ENCODE data around the gene GLTP.
A peak's percentile ranks its signal among the peaks of the same experiment; 100 is the strongest.
"Not testable (repeated sequence)": the region's sequence is repeated elsewhere in the genome, so short reads cannot be mapped to it uniquely, and the experiment has no call there.

GLTP gene

DNA sequence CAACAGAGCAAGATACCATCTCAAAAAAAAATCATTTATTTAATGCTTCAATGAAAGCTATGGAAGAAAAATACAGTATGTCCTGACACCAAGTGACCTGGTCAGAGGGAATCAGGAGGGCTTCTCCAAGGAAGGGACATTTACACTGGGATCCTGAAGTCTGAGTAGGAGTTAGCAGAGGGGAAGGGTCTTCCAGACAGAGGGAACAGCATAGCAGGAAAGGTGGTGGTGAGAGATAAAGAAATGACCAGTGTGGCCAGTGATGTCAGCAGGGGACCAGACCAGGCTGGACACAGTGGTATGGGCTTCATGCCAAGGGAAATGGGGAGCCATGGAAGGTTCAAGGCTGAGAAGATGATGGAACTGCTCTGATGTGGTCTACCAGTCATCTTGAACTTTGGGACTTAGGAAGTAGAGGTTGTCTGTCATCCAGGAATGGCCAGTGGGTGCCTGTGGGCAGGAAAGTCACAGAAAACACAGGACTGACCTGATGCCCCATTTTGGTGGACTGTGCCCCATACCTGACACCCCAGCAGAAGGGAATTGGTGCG, 11.9 kb upstream of the GLTP start:
- Histone ChIP-seq H3K27me3 (ENCODE audit: control insufficient read depth, insufficient read depth, low read length) (peaks cover 7% of the 10 kb centered on the region), H3K9me3 (ENCODE audit: control insufficient read depth, insufficient read depth, low read length) (no peaks in the 10 kb centered on the region), H3K36me3 (ENCODE audit: control insufficient read depth, insufficient read depth, low read length) (no peaks in the 10 kb centered on the region), H3K4me1 (ENCODE audit: control insufficient read depth, insufficient read depth, low read length) (no peaks in the 10 kb centered on the region), H3K27ac (ENCODE audit: low read length) (no peak overlapping the region), H3K4me3 (ENCODE audit: low read length) (no peak overlapping the region)
- WGBS (ENCODE audit: insufficient coverage, insufficient read length): no CpG with 5 or more reads among the region's 1 CpG
- no peak for DNase-seq (ENCODE audit: low read depth, low spot score)

DNA sequence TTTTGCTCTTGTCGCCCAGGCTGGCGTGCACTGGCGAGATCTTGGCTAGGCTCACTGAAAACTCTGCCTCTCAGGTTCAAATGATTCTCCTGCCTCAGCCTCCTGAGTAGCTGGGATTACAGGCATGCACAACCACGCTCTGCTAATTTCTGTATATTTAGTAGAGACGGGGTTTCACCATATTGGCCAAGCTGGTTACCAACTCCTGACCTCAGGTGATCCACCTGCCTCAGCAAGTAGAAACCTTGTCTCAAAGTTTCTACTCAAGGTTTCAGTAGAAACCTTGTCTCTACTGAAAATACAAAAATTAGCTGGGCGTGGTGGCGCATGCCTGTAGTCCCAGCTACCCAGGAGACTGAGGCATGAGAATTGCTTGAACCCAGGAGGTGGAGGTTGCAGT, 11.4 kb upstream of the GLTP start:
- not testable (repeated sequence) for DNase-seq (ENCODE audit: low read depth, low spot score); H3K4me3 ChIP-seq (ENCODE audit: low read length); H3K36me3 ChIP-seq (ENCODE audit: control insufficient read depth, insufficient read depth, low read length); H3K4me1 ChIP-seq (ENCODE audit: control insufficient read depth, insufficient read depth, low read length); H3K27ac ChIP-seq (ENCODE audit: low read length); H3K27me3 ChIP-seq (ENCODE audit: control insufficient read depth, insufficient read depth, low read length); H3K9me3 ChIP-seq (ENCODE audit: control insufficient read depth, insufficient read depth, low read length)
- no CpG with 5 or more reads among the region's 7 CpGs for WGBS (ENCODE audit: insufficient coverage, insufficient read length)

DNA sequence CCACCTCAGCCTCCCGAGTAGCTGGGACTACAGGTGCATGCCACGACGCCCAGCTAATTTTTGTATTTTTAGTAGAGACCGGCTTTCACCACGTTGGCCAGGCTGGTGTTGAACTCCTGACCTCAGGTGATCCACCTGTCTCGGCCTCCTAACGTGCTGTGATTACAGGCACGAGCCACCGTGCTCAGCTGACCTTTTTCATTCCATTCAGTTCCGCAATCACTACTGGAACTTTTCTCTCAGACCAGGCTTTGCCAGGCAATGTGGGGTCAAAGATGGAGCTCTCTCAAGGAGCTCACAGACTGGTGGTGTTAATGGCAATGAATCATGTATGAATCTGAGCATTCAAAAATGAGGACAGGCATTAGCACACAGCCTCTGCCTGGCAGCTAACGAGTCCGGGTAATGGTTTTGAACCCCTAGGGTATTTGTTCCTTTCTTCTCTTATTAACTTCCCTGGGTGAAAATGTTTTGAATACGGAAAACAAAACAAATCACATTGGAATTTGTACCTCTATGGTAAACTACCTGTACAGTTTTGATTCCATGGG, 10.4 kb upstream of the GLTP start:
- H3K4me1 ChIP-seq (ENCODE audit: control insufficient read depth, insufficient read depth, low read length): no peaks in the 10 kb centered on the region

DNA sequence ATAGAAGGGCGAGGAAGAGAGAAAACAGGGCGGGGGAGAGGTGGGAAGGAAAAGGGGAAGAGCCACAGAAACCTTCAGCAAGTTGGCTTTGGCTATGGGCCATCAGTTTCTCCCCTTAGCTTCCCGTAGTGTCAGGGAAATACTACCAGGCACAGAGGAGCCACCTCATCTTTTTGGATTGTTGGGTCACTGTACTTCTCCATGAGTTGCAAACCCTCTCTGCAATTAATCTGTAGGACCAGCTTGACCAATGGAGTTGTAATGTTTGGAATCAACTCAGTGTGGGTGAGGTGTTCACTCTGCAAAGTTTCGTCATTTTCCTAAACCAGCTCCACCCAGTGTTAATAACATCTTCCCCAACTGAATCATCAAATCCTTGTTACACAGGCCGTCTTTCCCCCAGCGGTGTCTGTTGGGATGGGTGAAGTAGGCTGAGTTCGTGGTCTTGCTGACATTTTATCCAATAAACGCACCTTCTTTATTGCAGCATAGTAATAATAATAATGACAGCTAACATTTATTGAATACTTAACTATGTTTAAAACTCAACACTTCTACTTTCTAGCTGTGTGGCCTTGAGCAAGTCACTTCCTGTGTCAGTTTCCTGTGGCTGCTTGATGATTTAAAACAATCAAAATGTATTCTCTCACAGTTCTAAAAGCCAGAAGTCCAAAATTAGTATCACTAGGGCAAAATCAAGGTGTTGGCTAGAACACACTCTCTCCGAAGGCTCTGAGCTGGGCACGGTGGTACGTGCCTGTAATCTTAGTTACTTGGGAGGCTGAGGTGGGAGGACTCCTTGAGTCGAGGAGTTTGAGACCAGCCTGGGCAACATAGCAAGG, 8.1 kb upstream of the GLTP start:
- H3K27ac ChIP-seq (ENCODE audit: low read length): no peak overlapping the region
- H3K4me1 ChIP-seq (ENCODE audit: control insufficient read depth, insufficient read depth, low read length): no peaks in the 10 kb centered on the region
- H3K27me3 ChIP-seq (ENCODE audit: control insufficient read depth, insufficient read depth, low read length): no peaks in the 10 kb centered on the region
- no peak for DNase-seq (ENCODE audit: low read depth, low spot score)
- no CpG with 5 or more reads among the region's 12 CpGs for WGBS (ENCODE audit: insufficient coverage, insufficient read length)
- H3K4me3 ChIP-seq (ENCODE audit: low read length): no peak overlapping the region
- no peaks in the 10 kb centered on the region for H3K9me3 ChIP-seq (ENCODE audit: control insufficient read depth, insufficient read depth, low read length)
- H3K36me3 ChIP-seq (ENCODE audit: control insufficient read depth, insufficient read depth, low read length): no peaks in the 10 kb centered on the region

More for the DNA sequence above, 10.4 kb upstream of the GLTP start:
- no peak for DNase-seq (ENCODE audit: low read depth, low spot score)
- H3K36me3 ChIP-seq (ENCODE audit: control insufficient read depth, insufficient read depth, low read length): no peaks in the 10 kb centered on the region
- WGBS (ENCODE audit: insufficient coverage, insufficient read length): no CpG with 5 or more reads among the region's 13 CpGs
- no peak overlapping the region for H3K27ac ChIP-seq (ENCODE audit: low read length)
- no peaks in the 10 kb centered on the region for H3K27me3 ChIP-seq (ENCODE audit: control insufficient read depth, insufficient read depth, low read length)
- H3K9me3 ChIP-seq (ENCODE audit: control insufficient read depth, insufficient read depth, low read length): no peaks in the 10 kb centered on the region
- no peak overlapping the region for H3K4me3 ChIP-seq (ENCODE audit: low read length)

- peaks cover 3% of the 10 kb centered on the region for H3K4me1 ChIP-seq (ENCODE audit: control insufficient read depth, insufficient read depth, low read length)
- WGBS (ENCODE audit: insufficient coverage, insufficient read length): no CpG with 5 or more reads among the region's 10 CpGs
- no peak for DNase-seq (ENCODE audit: low read depth, low spot score)
Observed at GRCh38 chr12:109885616-109886015, 5.3 kb upstream of the GLTP start.

GRCh38 chr12:109883461-109883860, 3.1 kb upstream of the GLTP start:
- Histone ChIP-seq H3K36me3 (ENCODE audit: control insufficient read depth, insufficient read depth, low read length) (no peaks in the 10 kb centered on the region), H3K4me1 (ENCODE audit: control insufficient read depth, insufficient read depth, low read length) (peaks cover 5% of the 10 kb centered on the region), H3K4me3 (ENCODE audit: low read length) (no peak overlapping the region), H3K27ac (ENCODE audit: low read length) (no peak overlapping the region), H3K9me3 (ENCODE audit: control insufficient read depth, insufficient read depth, low read length) (no peaks in the 10 kb centered on the region), H3K27me3 (ENCODE audit: control insufficient read depth, insufficient read depth, low read length) (no peaks in the 10 kb centered on the region)
- DNase-seq (ENCODE audit: low read depth, low spot score): no peak
- WGBS (ENCODE audit: insufficient coverage, insufficient read length): no CpG with 5 or more reads among the region's 4 CpGs

More at GRCh38 chr12:109885616-109886015, 5.3 kb upstream of the GLTP start:
- H3K9me3 ChIP-seq (ENCODE audit: control insufficient read depth, insufficient read depth, low read length): no peaks in the 10 kb centered on the region
- H3K27me3 ChIP-seq (ENCODE audit: control insufficient read depth, insufficient read depth, low read length): no peaks in the 10 kb centered on the region
- no peak overlapping the region for H3K4me3 ChIP-seq (ENCODE audit: low read length)
- no peaks in the 10 kb centered on the region for H3K36me3 ChIP-seq (ENCODE audit: control insufficient read depth, insufficient read depth, low read length)
- H3K27ac ChIP-seq (ENCODE audit: low read length): no peak overlapping the region

DNA sequence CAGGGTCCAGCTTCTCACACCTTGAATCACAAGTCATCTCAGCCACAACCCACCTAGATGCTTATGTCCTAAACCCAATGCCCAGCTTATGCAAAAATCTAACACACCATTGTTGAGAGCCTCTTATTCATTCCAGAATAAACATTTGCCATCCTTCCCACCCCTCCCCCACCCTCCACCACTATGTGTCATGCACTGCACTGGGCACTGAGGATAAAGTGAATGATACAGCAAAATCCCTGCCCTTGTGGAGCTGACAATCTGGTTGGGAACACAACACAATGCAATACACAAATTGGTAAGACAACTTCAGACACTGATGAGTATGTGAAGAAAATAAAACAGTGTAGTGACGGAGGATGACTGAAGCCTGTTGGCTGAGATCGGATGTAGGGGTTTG, 1.4 kb upstream of the GLTP start:
- no peak for DNase-seq (ENCODE audit: low read depth, low spot score)
- no peak overlapping the region for H3K4me3 ChIP-seq (ENCODE audit: low read length)
- H3K27ac ChIP-seq (ENCODE audit: low read length): peak overlapping the region; percentile 66

GRCh38 chr12:109880938-109881337, 597 bp upstream of the GLTP start:
- no CpG with 5 or more reads among the region's 9 CpGs for WGBS (ENCODE audit: insufficient coverage, insufficient read length)
- Histone ChIP-seq H3K9me3 (ENCODE audit: control insufficient read depth, insufficient read depth, low read length) (no peaks in the 10 kb centered on the region), H3K4me3 (ENCODE audit: low read length) (peak overlapping the region; percentile 32; the same call in 1 of the 2 replicates), H3K27ac (ENCODE audit: low read length) (peak overlapping the region; percentile 36), H3K36me3 (ENCODE audit: control insufficient read depth, insufficient read depth, low read length) (no peaks in the 10 kb centered on the region), H3K4me1 (ENCODE audit: control insufficient read depth, insufficient read depth, low read length) (peaks cover 5% of the 10 kb centered on the region), H3K27me3 (ENCODE audit: control insufficient read depth, insufficient read depth, low read length) (no peaks in the 10 kb centered on the region)
- no peak for DNase-seq (ENCODE audit: low read depth, low spot score)

More for the DNA sequence above, 1.4 kb upstream of the GLTP start:
- no peaks in the 10 kb centered on the region for H3K36me3 ChIP-seq (ENCODE audit: control insufficient read depth, insufficient read depth, low read length)
- no CpG with 5 or more reads among the region's 2 CpGs for WGBS (ENCODE audit: insufficient coverage, insufficient read length)
- H3K27me3 ChIP-seq (ENCODE audit: control insufficient read depth, insufficient read depth, low read length): no peaks in the 10 kb centered on the region
- H3K9me3 ChIP-seq (ENCODE audit: control insufficient read depth, insufficient read depth, low read length): no peaks in the 10 kb centered on the region
- H3K4me1 ChIP-seq (ENCODE audit: control insufficient read depth, insufficient read depth, low read length): peaks cover 5% of the 10 kb centered on the region

DNA sequence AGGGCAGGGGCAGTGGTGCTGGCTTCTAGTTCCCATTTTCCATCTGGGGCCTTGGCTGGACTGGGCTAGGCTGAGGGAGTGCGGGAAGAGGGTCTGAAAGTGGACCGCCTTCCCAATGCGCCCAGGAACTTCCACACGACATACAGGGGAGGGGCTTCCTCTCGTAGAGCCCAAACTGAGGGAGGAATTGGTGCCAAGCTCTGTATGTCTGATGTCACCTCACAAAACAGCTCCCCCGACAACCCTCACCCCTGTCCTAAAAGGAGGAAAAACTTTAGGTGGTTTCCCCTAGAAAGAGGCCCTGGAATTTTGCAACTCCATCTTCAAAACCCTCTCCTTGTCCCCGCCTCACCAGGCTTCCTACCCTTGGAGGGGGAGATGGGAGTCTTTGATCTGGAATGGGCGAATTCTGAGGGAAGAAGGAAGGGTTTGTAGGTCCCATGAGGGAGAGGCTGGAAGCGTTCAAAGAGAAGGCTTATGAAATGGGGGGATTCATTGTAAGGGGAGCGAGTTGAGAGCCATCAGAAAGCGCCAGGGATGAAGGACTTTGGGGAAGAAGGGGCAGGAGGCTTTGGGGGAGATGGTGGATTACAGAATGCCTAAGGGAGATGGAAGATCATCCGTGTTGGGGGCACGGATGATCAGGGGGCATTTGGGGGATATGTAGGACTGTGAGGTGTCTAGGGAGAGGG, 844 bp downstream of the GLTP start:
- no CpG with 5 or more reads among the region's 13 CpGs for WGBS (ENCODE audit: insufficient coverage, insufficient read length)
- Histone ChIP-seq H3K9me3 (ENCODE audit: control insufficient read depth, insufficient read depth, low read length) (no peaks in the 10 kb centered on the region), H3K4me1 (ENCODE audit: control insufficient read depth, insufficient read depth, low read length) (peaks cover 5% of the 10 kb centered on the region)

DNA sequence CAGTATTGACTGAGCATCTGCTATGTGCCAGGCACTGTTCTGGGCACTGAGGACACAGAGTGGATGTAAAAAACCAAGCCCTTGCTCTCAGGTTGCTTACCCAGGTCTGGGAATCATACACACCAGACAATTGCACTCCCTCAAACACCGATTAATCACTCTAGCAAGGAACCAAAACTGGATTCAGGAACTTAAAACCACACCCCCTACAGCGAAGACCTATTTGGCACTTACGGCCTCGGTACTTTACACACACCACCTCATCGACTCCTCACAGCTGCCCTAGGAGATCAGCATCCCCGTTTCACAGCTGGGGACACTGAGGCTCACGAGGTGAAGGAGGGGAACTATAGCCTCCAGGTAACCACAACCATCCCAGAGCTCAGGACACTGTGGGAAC, 1.6 kb downstream of the GLTP start:
- no CpG with 5 or more reads among the region's 7 CpGs for WGBS (ENCODE audit: insufficient coverage, insufficient read length)
- Histone ChIP-seq H3K36me3 (ENCODE audit: control insufficient read depth, insufficient read depth, low read length) (no peaks in the 10 kb centered on the region), H3K27ac (ENCODE audit: low read length) (no peak overlapping the region), H3K9me3 (ENCODE audit: control insufficient read depth, insufficient read depth, low read length) (no peaks in the 10 kb centered on the region), H3K27me3 (ENCODE audit: control insufficient read depth, insufficient read depth, low read length) (no peaks in the 10 kb centered on the region), H3K4me3 (ENCODE audit: low read length) (no peak overlapping the region), H3K4me1 (ENCODE audit: control insufficient read depth, insufficient read depth, low read length) (peaks cover 5% of the 10 kb centered on the region)
- DNase-seq (ENCODE audit: low read depth, low spot score): no peak

More for the DNA sequence above, 844 bp downstream of the GLTP start:
- DNase-seq (ENCODE audit: low read depth, low spot score): no peak
- Histone ChIP-seq H3K36me3 (ENCODE audit: control insufficient read depth, insufficient read depth, low read length) (no peaks in the 10 kb centered on the region), H3K27me3 (ENCODE audit: control insufficient read depth, insufficient read depth, low read length) (no peaks in the 10 kb centered on the region), H3K27ac (ENCODE audit: low read length) (no peak overlapping the region), H3K4me3 (ENCODE audit: low read length) (peak overlapping the region; percentile 67; the same call in 1 of the 2 replicates)
